H9 (cell line): ENCODE results near the gene FUZ. TPM values are rescaled to one million over a fixed set of nuclear protein-coding genes. Genes with fewer than 3 reads are reported as not detected.

Source experiments
- DNase-seq: peaks from one replicate; pipeline ENCODE4 v3.0.0-alpha.2; 2017
- H2AFZ ChIP-seq: one replicate; pipeline ENCODE4 v1.6.1; 2013; ENCODE audit warnings: mild to moderate bottlenecking, low read length, control low read depth, moderate library complexity
- H2AK5ac ChIP-seq: 2 replicates; pipeline ENCODE4 v1.6.1; 2013; ENCODE audit warnings: low read length, control low read depth, mixed read lengths; ENCODE audit not compliant: insufficient read length
- H2BK120ac ChIP-seq: one replicate; pipeline ENCODE4 v1.6.1; 2013; ENCODE audit warnings: low read depth, mild to moderate bottlenecking, low read length, control low read depth, inconsistent platforms; ENCODE audit not compliant: poor library complexity, severe bottlenecking
- H2BK12ac ChIP-seq: 2 replicates; pipeline ENCODE4 v1.6.1; 2013; ENCODE audit warnings: low read length, control low read depth, mixed read lengths, low read depth; ENCODE audit not compliant: insufficient read length
- H2BK15ac ChIP-seq: 2 replicates; pipeline ENCODE4 v1.6.1; 2013; ENCODE audit warnings: low read depth, low read length, control low read depth
- H2BK20ac ChIP-seq: one replicate; pipeline ENCODE4 v1.6.1; 2013; ENCODE audit warnings: low read depth, mild to moderate bottlenecking, low read length, control low read depth, inconsistent platforms; ENCODE audit not compliant: poor library complexity, severe bottlenecking
- H2BK5ac ChIP-seq: 2 replicates; pipeline ENCODE4 v1.6.1; 2013; ENCODE audit warnings: low read length, control low read depth, mixed read lengths; ENCODE audit not compliant: insufficient read length
- H3K14ac ChIP-seq: 2 replicates; pipeline ENCODE4 v1.6.1; 2013; ENCODE audit warnings: low read length, control low read depth; ENCODE audit not compliant: insufficient read depth
- H3K18ac ChIP-seq: 2 replicates; pipeline ENCODE4 v1.6.1; 2013; ENCODE audit warnings: low read depth, mild to moderate bottlenecking, mixed read lengths, low read length, control low read depth; ENCODE audit not compliant: insufficient read length
- H3K23ac ChIP-seq: 2 replicates; pipeline ENCODE4 v1.6.1; 2013; ENCODE audit warnings: low read length, control low read depth, mixed read lengths, low read depth; ENCODE audit not compliant: insufficient read length
- H3K23me2 ChIP-seq: 2 replicates; pipeline ENCODE4 v1.6.1; 2013; ENCODE audit warnings: low read depth, mild to moderate bottlenecking, mixed read lengths, low read length, control low read depth; ENCODE audit not compliant: insufficient read length, poor library complexity, severe bottlenecking
- H3K27ac ChIP-seq: 2 replicates; pipeline ENCODE4 v1.5.1; 2013; ENCODE audit warnings: low read length, control low read depth, mixed read lengths, low read depth; ENCODE audit not compliant: insufficient read length
- H3K27me3 ChIP-seq: 2 replicates; pipeline ENCODE4 v1.6.1; 2013; ENCODE audit warnings: low read length, control low read depth, inconsistent platforms; ENCODE audit not compliant: insufficient read depth
- H3K4ac ChIP-seq: 2 replicates; pipeline ENCODE4 v1.6.1; 2013; ENCODE audit warnings: low read depth, mild to moderate bottlenecking, control low read depth, inconsistent platforms, low read length, moderate library complexity
- H3K4me1 ChIP-seq: 2 replicates; pipeline ENCODE4 v1.6.1; 2013; ENCODE audit warnings: low read length, control low read depth, inconsistent platforms; ENCODE audit not compliant: insufficient read depth
- H3K4me2 ChIP-seq: 2 replicates; pipeline ENCODE4 v1.6.1; 2013; ENCODE audit warnings: low read length, control low read depth, mixed read lengths; ENCODE audit not compliant: insufficient read length, insufficient read depth
- H3K56ac ChIP-seq: 2 replicates; pipeline ENCODE4 v1.6.1; 2013; ENCODE audit warnings: low read depth, mild to moderate bottlenecking, mixed read lengths, low read length, control low read depth; ENCODE audit not compliant: insufficient read length
- H3K79me1 ChIP-seq: 2 replicates; pipeline ENCODE4 v1.6.1; 2013; ENCODE audit warnings: low read depth, mild to moderate bottlenecking, moderate library complexity, low read length, control low read depth, inconsistent platforms; ENCODE audit not compliant: insufficient read depth, poor library complexity, severe bottlenecking
- H3K79me2 ChIP-seq: 2 replicates; pipeline ENCODE4 v1.6.1; 2013; ENCODE audit warnings: low read length, control low read depth, inconsistent platforms; ENCODE audit not compliant: insufficient read depth
- H3K9ac ChIP-seq: 2 replicates; pipeline ENCODE4 v1.6.1; 2013; ENCODE audit warnings: low read length, control low read depth, mixed read lengths; ENCODE audit not compliant: insufficient read length; ENCODE audit errors: extremely low read depth
- H3K9me3 ChIP-seq: one replicate; pipeline ENCODE4 v1.6.1; 2013; ENCODE audit warnings: low read depth, low read length, inconsistent platforms; ENCODE audit not compliant: control insufficient read depth
- H3T11ph ChIP-seq: one replicate; pipeline ENCODE4 v1.6.1; 2013; ENCODE audit warnings: mild to moderate bottlenecking, low read length, control low read depth, inconsistent platforms
- H4K20me1 ChIP-seq: one replicate; pipeline ENCODE4 v1.6.1; 2013; ENCODE audit not compliant: control insufficient read depth, insufficient read length, insufficient read depth
- H4K5ac ChIP-seq: 2 replicates; pipeline ENCODE4 v1.6.1; 2013; ENCODE audit warnings: low read depth, mild to moderate bottlenecking, mixed read lengths, low read length, control low read depth; ENCODE audit not compliant: insufficient read length
- H4K8ac ChIP-seq: replicated peaks from 2 replicates; pipeline ENCODE4 v1.6.1; 2013; ENCODE audit warnings: low read length, control low read depth, mixed read lengths, low read depth; ENCODE audit not compliant: insufficient read length
- H4K91ac ChIP-seq: 2 replicates; pipeline ENCODE4 v1.6.1; 2013; ENCODE audit warnings: low read depth, mild to moderate bottlenecking, moderate library complexity, mixed read lengths, low read length, control low read depth; ENCODE audit not compliant: insufficient read length
- H3K27ac Mint-ChIP-seq, 3 experiments: 2 replicates in 2 of 3; 3 replicates in 1 of 3; pipeline ENCODE4 v1.8.0; 2020 to 2021; ENCODE audit warnings: mixed read lengths in 3 of 3, mild to moderate bottlenecking in 1 of 3, moderate library complexity in 1 of 3
- H3K27me3 Mint-ChIP-seq: 2 replicates; pipeline ENCODE4 v1.8.0; 2021; ENCODE audit warnings: low read depth, mild to moderate bottlenecking, moderate library complexity, mixed read lengths
- H3K36me3 Mint-ChIP-seq, 3 experiments: 2 replicates in 2 of 3; 3 replicates in 1 of 3; pipeline ENCODE4 v1.8.0; 2020 to 2021; ENCODE audit warnings: low read depth in 3 of 3, mixed read lengths in 3 of 3; ENCODE audit not compliant: insufficient read depth in 1 of 3
- H3K4me1 Mint-ChIP-seq, 2 experiments: 2 replicates each; pipeline ENCODE4 v1.8.0; 2020; ENCODE audit warnings: mixed read lengths in 2 of 2
- H3K4me3 Mint-ChIP-seq, 2 experiments: 2 replicates in 1 of 2; 3 replicates in 1 of 2; pipeline ENCODE4 v1.8.0; 2020 to 2021; ENCODE audit warnings: mild to moderate bottlenecking in 2 of 2, mixed read lengths in 2 of 2, moderate library complexity in 1 of 2
- H3K9me3 Mint-ChIP-seq, 2 experiments: 2 replicates in 1 of 2; 3 replicates in 1 of 2; pipeline ENCODE4 v1.8.0; 2020; ENCODE audit warnings: mild to moderate bottlenecking in 2 of 2, mixed read lengths in 2 of 2, moderate library complexity in 1 of 2
- WGBS: extraction: QIAGEN DNeasy Blood & Tissue Kit; methylation state at CpG from one replicate; pipeline ENCODE4 v1.1.7; 2013; ENCODE audit warnings: missing lambda C conversion rate, low lambda C conversion rate, mixed read lengths; ENCODE audit not compliant: insufficient read length; ENCODE audit errors: extremely low coverage; 5-methylcytosine and 5-hydroxymethylcytosine counted together
- total RNA-seq: library from RNA; stranded (reverse); gene quantifications from 2 replicates; pipeline ENCODE4 v1.2.1, GENCODE V29; 2021
- TF ChIP-seq, protein P1 (sequence below): fragments of 200-600 bp; sonication (generic); conservative IDR thresholded peaks from 3 replicates; pipeline ENCODE4 v1.8.0; 2021; ENCODE audit warnings: antibody characterized with exemption, mild to moderate bottlenecking

The FUZ gene
- total RNA-seq, 1 experiment from 2014 or later, result 25.1 TPM

DNA sequence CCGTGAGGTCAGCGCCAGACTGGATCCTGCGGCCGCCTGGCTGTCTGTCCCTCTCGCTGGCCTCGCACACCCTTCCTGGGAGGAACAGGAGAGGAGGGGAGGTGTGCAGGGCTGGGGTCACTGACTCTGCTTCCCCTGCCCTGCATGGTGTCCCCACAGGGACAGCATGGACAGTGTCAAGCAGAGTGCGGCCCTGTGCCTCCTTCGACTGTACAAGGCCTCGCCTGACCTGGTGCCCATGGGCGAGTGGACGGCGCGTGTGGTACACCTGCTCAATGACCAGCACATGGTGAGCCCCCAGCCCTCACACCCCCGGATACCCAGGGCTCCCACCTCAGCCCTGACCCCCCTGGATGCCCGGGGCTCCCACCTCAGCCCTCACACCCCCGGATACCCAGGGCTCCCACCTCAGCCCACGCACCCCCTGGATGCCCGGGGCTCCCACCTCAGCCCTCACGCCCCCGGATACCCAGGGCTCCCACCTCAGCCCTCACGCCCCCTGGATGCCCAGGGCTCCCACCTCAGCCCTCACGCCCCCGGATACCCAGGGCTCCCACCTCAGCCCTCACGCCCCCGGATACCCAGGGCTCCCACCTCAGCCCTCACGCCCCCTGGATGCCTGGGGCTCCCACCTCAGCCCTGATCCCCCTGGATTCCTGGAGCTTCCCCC is 21.2 kb downstream of the FUZ start:
- no peaks in the 10 kb centered on the region for H4K20me1 ChIP-seq
- Mint-ChIP-seq H3K4me3 (no peak overlapping the region), H3K27me3 (no peaks in the 10 kb centered on the region), H3K36me3 (peaks cover 33 to 76% (median 57%) of the 10 kb centered on the region in 3 experiments; a peak in 6 of 7 replicates), H3K27ac (no peak overlapping the region; a peak in 2 of 7 replicates), H3K9me3 (no peaks in the 10 kb centered on the region; a peak in 1 of 5 replicates), H3K4me1 (no peaks in the 10 kb centered on the region)
- no peak overlapping the region for H3K18ac ChIP-seq
- H3T11ph ChIP-seq, result no peak overlapping the region
- no peaks in the 10 kb centered on the region for H3K27me3 ChIP-seq
- H3K23me2 ChIP-seq, result no peaks in the 10 kb centered on the region
- DNase-seq, result no peak
- H3K4me1 ChIP-seq, result no peaks in the 10 kb centered on the region
- H3K9me3 ChIP-seq, result no peaks in the 10 kb centered on the region
- no peak overlapping the region for H2AK5ac ChIP-seq
- H3K79me1 ChIP-seq, result no peaks in the 10 kb centered on the region
- H3K23ac ChIP-seq, result no peak overlapping the region
- no peak overlapping the region for H4K91ac ChIP-seq
- H3K4ac ChIP-seq, result no peak overlapping the region
- no peak overlapping the region for H2AFZ ChIP-seq
- TF ChIP-seq, protein P1, sequence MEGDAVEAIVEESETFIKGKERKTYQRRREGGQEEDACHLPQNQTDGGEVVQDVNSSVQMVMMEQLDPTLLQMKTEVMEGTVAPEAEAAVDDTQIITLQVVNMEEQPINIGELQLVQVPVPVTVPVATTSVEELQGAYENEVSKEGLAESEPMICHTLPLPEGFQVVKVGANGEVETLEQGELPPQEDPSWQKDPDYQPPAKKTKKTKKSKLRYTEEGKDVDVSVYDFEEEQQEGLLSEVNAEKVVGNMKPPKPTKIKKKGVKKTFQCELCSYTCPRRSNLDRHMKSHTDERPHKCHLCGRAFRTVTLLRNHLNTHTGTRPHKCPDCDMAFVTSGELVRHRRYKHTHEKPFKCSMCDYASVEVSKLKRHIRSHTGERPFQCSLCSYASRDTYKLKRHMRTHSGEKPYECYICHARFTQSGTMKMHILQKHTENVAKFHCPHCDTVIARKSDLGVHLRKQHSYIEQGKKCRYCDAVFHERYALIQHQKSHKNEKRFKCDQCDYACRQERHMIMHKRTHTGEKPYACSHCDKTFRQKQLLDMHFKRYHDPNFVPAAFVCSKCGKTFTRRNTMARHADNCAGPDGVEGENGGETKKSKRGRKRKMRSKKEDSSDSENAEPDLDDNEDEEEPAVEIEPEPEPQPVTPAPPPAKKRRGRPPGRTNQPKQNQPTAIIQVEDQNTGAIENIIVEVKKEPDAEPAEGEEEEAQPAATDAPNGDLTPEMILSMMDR, result no peak
- H2BK15ac ChIP-seq, result no peak overlapping the region
- no peak overlapping the region for H3K4me2 ChIP-seq
- H2BK5ac ChIP-seq, result no peak overlapping the region
- no peak overlapping the region for H4K8ac ChIP-seq
- no CpG with 5 or more reads among the region's 26 CpGs for WGBS
- H3K27ac ChIP-seq, result no peak overlapping the region
- H2BK120ac ChIP-seq, result no peak overlapping the region
- no peak overlapping the region for H3K14ac ChIP-seq
- no peak overlapping the region for H3K9ac ChIP-seq
- no peak overlapping the region for H2BK20ac ChIP-seq
- H3K56ac ChIP-seq, result no peak overlapping the region
- H2BK12ac ChIP-seq, result no peak overlapping the region
- no peak overlapping the region for H4K5ac ChIP-seq
- H3K79me2 ChIP-seq, result no peaks in the 10 kb centered on the region
